Thyroid gland (tissue), 4 donors: ENCODE data around the gene NPAS2. TPM values are rescaled to one million over a fixed set of nuclear protein-coding genes. Genes with fewer than 3 reads are reported as not detected.

Experiments used
- DNase-seq, 2 donors: peaks; one replicate each; pipeline ENCODE4 v3.0.0-alpha.2; 2019
- H3K27ac ChIP-seq, 3 donors: fragments of 200-600 bp; sonication (generic); 1 replicate in 2 of 3; 2 replicates in 1 of 3; pipeline ENCODE4 v1.5.1; 2016 to 2019; ENCODE audit warnings: mild to moderate bottlenecking in 1 of 3, moderate library complexity in 1 of 3
- H3K27me3 ChIP-seq: fragments of 200-600 bp; sonication (generic); one replicate; pipeline ENCODE4 v1.5.1; 2019
- H3K36me3 ChIP-seq, 2 donors: fragments of 200-600 bp; sonication (generic); one replicate each; pipeline ENCODE4 v1.5.1; 2016 to 2019
- H3K4me1 ChIP-seq, 2 donors: fragments of 200-600 bp; sonication (generic); one replicate each; pipeline ENCODE4 v1.5.1; 2017 to 2019
- H3K4me3 ChIP-seq, 3 donors: fragments of 200-600 bp; sonication (generic); replicated peaks in 1 of 3; 1 replicate in 2 of 3; 2 replicates in 1 of 3; pipeline ENCODE4 v1.5.1; 2016; ENCODE audit warnings: mild to moderate bottlenecking in 1 of 3
- H3K9me3 ChIP-seq: fragments of 200-600 bp; sonication (generic); one replicate; pipeline ENCODE4 v1.5.1; 2017
- CTCF ChIP-seq, 6 experiments: fragments of 200-600 bp in 3 of 6; fragments of 450-650 bp in 3 of 6; sonication (generic) in 3 of 6; IDR thresholded peaks; one replicate each; pipeline ENCODE4 v1.5.1; 2016 to 2019; ENCODE audit warnings: antibody characterized with exemption in 6 of 6, mild to moderate bottlenecking in 2 of 6, inconsistent platforms in 1 of 6, moderate library complexity in 1 of 6
- POLR2A ChIP-seq, 2 donors: fragments of 450-650 bp; IDR thresholded peaks; one replicate each; pipeline ENCODE4 v1.6.1; 2017; ENCODE audit warnings: antibody characterized with exemption in 2 of 2, mild to moderate bottlenecking in 2 of 2, moderate library complexity in 1 of 2
- WGBS, 2 donors: methylation state at CpG; one replicate each; pipeline ENCODE4 v1.1.5; 2017; 5-methylcytosine and 5-hydroxymethylcytosine counted together
- intact Hi-C: fragments of 100-400 bp; cut with DNase I; formaldehyde crosslinking; loops from one replicate; pipeline ENCODE4 v1.15.1; 2023
- total RNA-seq, 4 donors: library from RNA; depleted of rRNA; stranded (reverse); fragments of >200 nt; gene quantifications; one replicate each; pipeline ENCODE4 v1.2.3, GENCODE V29; 2016

The NPAS2 gene
- total RNA-seq, 4 donors from 2014 or later, result 12.7 to 22.8 (median 16.1) TPM

- intact Hi-C loops, result no loop called here
- H3K27ac ChIP-seq, result no peak overlapping the region
- no peaks in the 10 kb centered on the region for H3K9me3 ChIP-seq
- H3K27me3 ChIP-seq, result no peaks in the 10 kb centered on the region
- H3K4me3 ChIP-seq, result no peak overlapping the region
- H3K4me1 ChIP-seq, result peaks cover 0 to 5% of the 10 kb centered on the region in 2 donors
- no peaks in the 10 kb centered on the region for H3K36me3 ChIP-seq
- no peak for DNase-seq
- WGBS, 2 donors, result 85 to 91% methylated on average over 10 of the region's 10 CpGs
- TF ChIP-seq CTCF (IDR thresholded peaks at IDR 0.05) (no peak), POLR2A (IDR thresholded peaks at IDR 0.05) (no peak)
These were observed 34.2 kb downstream of the NPAS2 start for GRCh38 chr2:100853909-100854810.

GRCh38 chr2:100855084-100855483, 35.1 kb downstream of the NPAS2 start:
- intact Hi-C loops, result no loop called here
- 95 to 96% methylated on average over 7 of the region's 7 CpGs for WGBS, 2 donors
- H3K9me3 ChIP-seq, result no peaks in the 10 kb centered on the region
- H3K27ac ChIP-seq, result no peak overlapping the region
- no peak for TF ChIP-seq CTCF (IDR thresholded peaks at IDR 0.05)
- no peaks in the 10 kb centered on the region for H3K27me3 ChIP-seq
- no peak overlapping the region for H3K4me3 ChIP-seq
- H3K4me1 ChIP-seq, result peaks cover 0 to 5% of the 10 kb centered on the region in 2 donors
- no peak for DNase-seq
- no peaks in the 10 kb centered on the region for H3K36me3 ChIP-seq

- TF ChIP-seq CTCF (IDR thresholded peaks at IDR 0.05), result no peak
- no peak for TF ChIP-seq POLR2A (IDR thresholded peaks at IDR 0.05)
- DNase-seq, result no peak
- H3K27ac ChIP-seq, result no peak overlapping the region
- intact Hi-C loops, result no loop called here
- no peaks in the 10 kb centered on the region for H3K27me3 ChIP-seq
- 91 to 97% methylated on average over 3 of the region's 3 CpGs for WGBS, 2 donors
- H3K4me1 ChIP-seq, result peaks cover 0 to 5% of the 10 kb centered on the region in 2 donors
- H3K4me3 ChIP-seq, result no peak overlapping the region
- H3K36me3 ChIP-seq, result no peaks in the 10 kb centered on the region
- no peaks in the 10 kb centered on the region for H3K9me3 ChIP-seq
These were observed 35.7 kb downstream of the NPAS2 start for GRCh38 chr2:100855606-100856005.

GRCh38 chr2:100856732-100857131, 36.8 kb downstream of the NPAS2 start:
- 90 to 91% methylated on average over 8 of the region's 8 CpGs for WGBS, 2 donors
- no peak for TF ChIP-seq CTCF (IDR thresholded peaks at IDR 0.05)
- no peak for TF ChIP-seq POLR2A (IDR thresholded peaks at IDR 0.05)
- no peak overlapping the region for H3K4me3 ChIP-seq
- H3K27me3 ChIP-seq, result no peaks in the 10 kb centered on the region
- DNase-seq, result no peak
- H3K9me3 ChIP-seq, result no peaks in the 10 kb centered on the region
- peaks cover 0 to 5% of the 10 kb centered on the region in 2 donors for H3K4me1 ChIP-seq
- intact Hi-C loops, result no loop called here
- H3K36me3 ChIP-seq, result no peaks in the 10 kb centered on the region
- H3K27ac ChIP-seq, result no peak overlapping the region

GRCh38 chr2:100857341-100857740, 37.4 kb downstream of the NPAS2 start:
- Histone ChIP-seq H3K27me3 (no peaks in the 10 kb centered on the region), H3K4me1 (peaks cover 0 to 5% of the 10 kb centered on the region in 2 donors), H3K4me3 (no peak overlapping the region), H3K9me3 (no peaks in the 10 kb centered on the region), H3K27ac (no peak overlapping the region), H3K36me3 (no peaks in the 10 kb centered on the region)
- intact Hi-C loops, result no loop called here
- whole genome bisulfite sequencing, 2 donors, result 79 to 90% methylated on average over 6 of the region's 6 CpGs
- no peak for TF ChIP-seq POLR2A (IDR thresholded peaks at IDR 0.05)
- no peak for TF ChIP-seq CTCF (IDR thresholded peaks at IDR 0.05)
- DNase-seq, result no peak
